IMR-90 (cell line): ENCODE results near the gene EPB41L4A. TPM values are rescaled to one million over a fixed set of nuclear protein-coding genes. Genes with fewer than 3 reads are reported as not detected.

Source experiments
- ATAC-seq: fragments of 200-7000 bp; cut with Tn5 transposase; 2 replicates; pipeline ENCODE4 v1.9.1; 2020; ENCODE audit warnings: low read depth, mild to moderate bottlenecking, moderate library complexity
- BruUV-seq: library from RNA; stranded (reverse); fragments of 400-500 nt; replicated peaks from 2 replicates; lab custom pipeline; 2021; lab: Mats Ljungman, UMichigan
- CTCF ChIA-PET: fragments of 300-600 bp; formaldehyde crosslinking; extraction: SDS; loops from one replicate; lab custom pipeline; 2021; ENCODE audit warnings: antibody characterized with exemption; lab: Yijun Ruan, JAX
- POLR2A ChIA-PET: fragments of 300-600 bp; sonication (Branson Sonifier 250); formaldehyde crosslinking; loops from one replicate; lab custom pipeline; 2022; ENCODE audit warnings: antibody characterized with exemption; ENCODE audit not compliant: unreplicated experiment; lab: Charles Lee
- DNase-seq: peaks from one replicate; pipeline ENCODE4 v3.0.0; 2013
- H2AFZ ChIP-seq: replicated peaks from 2 replicates; pipeline ENCODE3; 2013; ENCODE audit warnings: low read length, mild to moderate bottlenecking; ENCODE audit not compliant: poor library complexity
- H2AK5ac ChIP-seq: 2 replicates; pipeline ENCODE4 v1.6.1; 2013; ENCODE audit warnings: low read depth, low read length, inconsistent platforms
- H2AK9ac ChIP-seq: replicated peaks from 2 replicates; pipeline ENCODE3; 2013; ENCODE audit warnings: mild to moderate bottlenecking, low read depth, low read length, moderate library complexity; ENCODE audit not compliant: poor library complexity
- H2BK120ac ChIP-seq: 2 replicates; pipeline ENCODE4 v1.6.1; 2013; ENCODE audit warnings: low read depth, low read length, inconsistent platforms
- H2BK15ac ChIP-seq: 3 replicates; pipeline ENCODE4 v1.6.1; 2013; ENCODE audit warnings: low read depth, low read length, inconsistent platforms
- H2BK20ac ChIP-seq: 2 replicates; pipeline ENCODE4 v1.6.1; 2013; ENCODE audit warnings: low read depth, mild to moderate bottlenecking, inconsistent platforms, low read length, moderate library complexity
- H2BK5ac ChIP-seq: 2 replicates; pipeline ENCODE4 v1.6.1; 2013; ENCODE audit warnings: mild to moderate bottlenecking, low read depth, low read length, inconsistent platforms; ENCODE audit not compliant: poor library complexity, severe bottlenecking
- H3K14ac ChIP-seq: replicated peaks from 2 replicates; pipeline ENCODE4 v1.6.1; 2013; ENCODE audit warnings: low read depth, low read length, inconsistent platforms
- H3K18ac ChIP-seq: 2 replicates; pipeline ENCODE4 v1.6.1; 2013; ENCODE audit warnings: low read depth, low read length, control low read depth
- H3K23ac ChIP-seq: 2 replicates; pipeline ENCODE4 v1.6.1; 2013; ENCODE audit warnings: low read depth, low read length, inconsistent platforms
- H3K27ac ChIP-seq: 2 replicates; pipeline ENCODE4 v1.5.1; 2013; ENCODE audit warnings: mild to moderate bottlenecking, control low read depth, low read length; ENCODE audit not compliant: insufficient read depth
- H3K27me3 ChIP-seq: 2 replicates; pipeline ENCODE4 v1.6.1; 2013; ENCODE audit warnings: low read length; ENCODE audit not compliant: control insufficient read depth, insufficient read depth
- H3K36me3 ChIP-seq: 2 replicates; pipeline ENCODE4 v1.6.1; 2013; ENCODE audit warnings: low read length, mixed read lengths; ENCODE audit not compliant: control insufficient read depth, insufficient read depth
- H3K4ac ChIP-seq: 2 replicates; pipeline ENCODE4 v1.6.1; 2013; ENCODE audit warnings: low read depth, low read length, inconsistent platforms
- H3K4me1 ChIP-seq: 2 replicates; pipeline ENCODE4 v1.6.1; 2013; ENCODE audit warnings: low read length, mixed read lengths; ENCODE audit not compliant: control insufficient read depth, insufficient read depth
- H3K4me2 ChIP-seq: 2 replicates; pipeline ENCODE4 v1.6.1; 2013; ENCODE audit warnings: low read depth, mild to moderate bottlenecking, control low read depth, low read length, moderate library complexity
- H3K4me3 ChIP-seq: 2 replicates; pipeline ENCODE4 v1.5.1; 2013; ENCODE audit warnings: low read depth, mild to moderate bottlenecking, control low read depth, low read length, moderate library complexity; ENCODE audit not compliant: insufficient read depth
- H3K56ac ChIP-seq: 2 replicates; pipeline ENCODE4 v1.6.1; 2013; ENCODE audit warnings: low read length, inconsistent platforms; ENCODE audit not compliant: insufficient read depth; ENCODE audit errors: extremely low read depth
- H3K79me1 ChIP-seq, 2 experiments: 2 replicates each; pipeline ENCODE4 v1.6.1; 2013; ENCODE audit warnings: low read length in 2 of 2, inconsistent platforms in 1 of 2, low read depth in 1 of 2
- H3K9ac ChIP-seq: 2 replicates; pipeline ENCODE4 v1.6.1; 2013; ENCODE audit warnings: low read depth, low read length, control low read depth
- H3K9me1 ChIP-seq: 2 replicates; pipeline ENCODE4 v1.6.1; 2013; ENCODE audit warnings: low read length, inconsistent platforms; ENCODE audit not compliant: insufficient read depth
- H3K9me3 ChIP-seq: 2 replicates; pipeline ENCODE4 v1.6.1; 2013; ENCODE audit warnings: low read length; ENCODE audit not compliant: control insufficient read depth, insufficient read depth
- H4K20me1 ChIP-seq: 2 replicates; pipeline ENCODE4 v1.6.1; 2013; ENCODE audit warnings: low read length, inconsistent platforms; ENCODE audit not compliant: insufficient read depth
- H4K5ac ChIP-seq: 2 replicates; pipeline ENCODE4 v1.6.1; 2013; ENCODE audit warnings: mild to moderate bottlenecking, low read depth, low read length, control low read depth
- H4K8ac ChIP-seq, 2 experiments: 2 replicates each; pipeline ENCODE4 v1.6.1; 2013; ENCODE audit warnings: low read depth in 2 of 2, low read length in 2 of 2, control low read depth in 1 of 2, inconsistent platforms in 1 of 2
- H4K91ac ChIP-seq: 2 replicates; pipeline ENCODE4 v1.6.1; 2013; ENCODE audit warnings: low read depth, low read length, inconsistent platforms; ENCODE audit not compliant: insufficient read depth
- POLR2A ChIP-seq: IDR thresholded peaks from 2 replicates; pipeline ENCODE4 v1.6.1; 2012; ENCODE audit warnings: mild to moderate bottlenecking, low read depth, low read length
- RCOR1 ChIP-seq: IDR thresholded peaks from 2 replicates; pipeline ENCODE4 v1.6.1; 2012; ENCODE audit warnings: mild to moderate bottlenecking, low read length, improper control_type of control experiment; ENCODE audit not compliant: insufficient replicate concordance
- WGBS, 2 experiments: methylation state at CpG; one replicate each; pipeline versions ENCODE4 v1.1.5 to v1.1.7; 2013; ENCODE audit warnings: missing lambda C conversion rate in 2 of 2; ENCODE audit not compliant: insufficient read length in 1 of 2; ENCODE audit errors: extremely low coverage in 2 of 2; 5-methylcytosine and 5-hydroxymethylcytosine counted together
- dilution Hi-C: fragments of 300-500 bp; cut with HindIII; formaldehyde crosslinking; loops from one replicate; pipeline ENCODE4 v1.14.3; 2018; ENCODE audit warnings: low sequenced_read_pairs; ENCODE audit not compliant: unreplicated experiment
- in situ Hi-C: fragments of 300-500 bp; cut with MboI; formaldehyde crosslinking; loops from 3 replicates; pipeline ENCODE4 v1.14.3; 2019; ENCODE audit warnings: low sequenced_read_pairs, inconsistent platforms, mixed read lengths
- intact Hi-C: fragments of 100-400 bp; cut with micrococcal nuclease; formaldehyde crosslinking; loops from 2 replicates; pipeline ENCODE4 v1.10.0; 2022
- polyA plus RNA-seq, 3 experiments: library from polyadenylated mRNA; depleted of rRNA; stranded (reverse); fragments of >200 nt; gene quantifications; 2 replicates each; pipeline ENCODE4 v1.2.3, GENCODE V29; 2012; ENCODE audit warnings: low replicate concordance in 1 of 3
- total RNA-seq: library from RNA; depleted of rRNA; stranded (reverse); fragments of >200 nt; gene quantifications from 2 replicates; pipeline ENCODE4 v1.2.3, GENCODE V29; 2012

EPB41L4A gene
- total and polyA plus RNA-seq, 2 of the 4 experiments (the other 2 are of a cell fraction), result under 0.01 to 0.02 TPM

- ChIA-PET POLR2A (no interaction called here), CTCF (no interaction called here)
- Histone ChIP-seq H3K23ac (no peak overlapping the region), H3K27me3 (no peaks in the 10 kb centered on the region; the same call in 1 of the 2 replicates), H3K56ac (no peak overlapping the region), H2AK9ac (no peak overlapping the region), H2AK5ac (no peak overlapping the region), H2BK120ac (no peak overlapping the region), H3K4me3 (no peak overlapping the region), H4K5ac (no peak overlapping the region), H3K4me1 (no peaks in the 10 kb centered on the region), H2BK5ac (no peak overlapping the region), H3K27ac (no peak overlapping the region), H3K14ac (no peak overlapping the region), H3K36me3 (no peaks in the 10 kb centered on the region), H2AFZ (no peak overlapping the region), H4K20me1 (no peaks in the 10 kb centered on the region), H4K91ac (no peak overlapping the region), H3K4ac (no peak overlapping the region), H3K9me1 (no peaks in the 10 kb centered on the region), H3K9me3 (no peaks in the 10 kb centered on the region), H4K8ac (no peak overlapping the region), H3K18ac (no peak overlapping the region), H2BK15ac (no peak overlapping the region), H3K4me2 (no peak overlapping the region), H3K79me1 (no peaks in the 10 kb centered on the region), H3K9ac (no peak overlapping the region), H2BK20ac (no peak overlapping the region)
- no peak for DNase-seq
- intact Hi-C loops, result no loop called here
- in situ Hi-C loops, result no loop called here
- 45% methylated on average over 2 of the region's 8 CpGs; no CpG with 5 or more reads in 1 of the 2 experiments for WGBS, 2 experiments
- TF ChIP-seq RCOR1 (no peak), POLR2A (no peak)
- BruUV-seq, result no TSS peak
- ATAC-seq, result no peak
- dilution Hi-C loops, result no loop called here
Measured at GRCh38 chr5:112390327-112390726, 28.8 kb downstream of the EPB41L4A start.
